ENCODE results near the gene KRTAP5-6. TPM values are rescaled to one million over a fixed set of nuclear protein-coding genes. Genes with fewer than 3 reads are reported as not detected.

The KRTAP5-6 gene
- polyA plus RNA-seq, 1 of the 3 experiments (the other 2 are of a cell fraction), result not detected

DNA sequence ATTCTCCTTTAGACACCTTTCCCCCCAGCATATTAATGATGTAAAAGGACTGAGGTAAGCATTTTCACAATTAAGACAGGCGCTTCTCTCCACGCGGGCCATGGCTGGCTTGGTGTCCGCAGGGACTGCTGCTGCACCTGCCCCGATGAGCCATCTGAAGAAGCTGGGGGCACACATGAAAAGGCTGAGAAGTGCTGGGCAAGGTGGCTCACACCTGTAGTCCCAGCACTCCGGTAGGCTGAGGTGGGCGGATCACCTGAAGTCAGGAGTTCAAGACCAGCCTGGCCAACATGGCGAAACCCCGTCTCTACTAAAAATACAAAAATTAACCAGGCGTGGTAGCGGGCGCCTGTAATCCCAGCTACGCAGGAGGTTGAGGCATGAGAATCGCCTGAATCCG is 21.3 kb downstream of the KRTAP5-6 start:
- Histone ChIP-seq H3K9me3 (no peaks in the 10 kb centered on the region), H3K36me3 (replicated peaks in 1 of 2; ENCODE audit: control insufficient read depth in 1 of 2, insufficient read depth in 2 of 2, low read length in 1 of 2) (no peaks in the 10 kb centered on the region), H3K4me1 (ENCODE audit: control insufficient read depth in 1 of 2, insufficient read depth in 2 of 2, low read depth in 1 of 2, low read length in 1 of 2) (peaks cover 0 to 8% of the 10 kb centered on the region in 2 experiments; a peak in 1 of 4 replicates), H3F3A (replicated peaks; ENCODE audit: insufficient read depth) (no peaks in the 10 kb centered on the region), H3K27me3 (ENCODE audit: insufficient read depth) (peaks cover under 1% of the 10 kb centered on the region; the same call in 1 of the 2 replicates), H2AFZ (ENCODE audit: low read depth) (no peak overlapping the region), H3K9ac (no peak overlapping the region), H3K4me3 (ENCODE audit: low read depth in 2 of 2, low read length in 1 of 2) (no peak overlapping the region), H3K79me2 (ENCODE audit: insufficient read depth) (no peaks in the 10 kb centered on the region), H3K9me2 (no peaks in the 10 kb centered on the region), H4K20me1 (ENCODE audit: insufficient read depth) (no peaks in the 10 kb centered on the region), H3K4me2 (no peak overlapping the region), H3K27ac (ENCODE audit: low read depth in 2 of 2, low read length in 1 of 2) (no peak overlapping the region)
- CTCF ChIA-PET, result interaction anchor here (1.0 to 4.8 kb wide), 5 partner anchors 25 to 433 kb away, joined by 3 to 20 read pairs (median 5); no protein-coding TSS in a partner anchor
- 81% methylated on average over 15 of the region's 15 CpGs for WGBS (ENCODE audit: low lambda C conversion rate)
- no peak for TF ChIP-seq PBX3 (IDR thresholded peaks at IDR 0.05)
- TF ChIP-seq RXRA (IDR thresholded peaks at IDR 0.05; ENCODE audit: borderline replicate concordance, low read depth), result no peak
- TF ChIP-seq, protein P1, sequence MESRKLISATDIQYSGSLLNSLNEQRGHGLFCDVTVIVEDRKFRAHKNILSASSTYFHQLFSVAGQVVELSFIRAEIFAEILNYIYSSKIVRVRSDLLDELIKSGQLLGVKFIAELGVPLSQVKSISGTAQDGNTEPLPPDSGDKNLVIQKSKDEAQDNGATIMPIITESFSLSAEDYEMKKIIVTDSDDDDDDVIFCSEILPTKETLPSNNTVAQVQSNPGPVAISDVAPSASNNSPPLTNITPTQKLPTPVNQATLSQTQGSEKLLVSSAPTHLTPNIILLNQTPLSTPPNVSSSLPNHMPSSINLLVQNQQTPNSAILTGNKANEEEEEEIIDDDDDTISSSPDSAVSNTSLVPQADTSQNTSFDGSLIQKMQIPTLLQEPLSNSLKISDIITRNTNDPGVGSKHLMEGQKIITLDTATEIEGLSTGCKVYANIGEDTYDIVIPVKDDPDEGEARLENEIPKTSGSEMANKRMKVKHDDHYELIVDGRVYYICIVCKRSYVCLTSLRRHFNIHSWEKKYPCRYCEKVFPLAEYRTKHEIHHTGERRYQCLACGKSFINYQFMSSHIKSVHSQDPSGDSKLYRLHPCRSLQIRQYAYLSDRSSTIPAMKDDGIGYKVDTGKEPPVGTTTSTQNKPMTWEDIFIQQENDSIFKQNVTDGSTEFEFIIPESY (IDR thresholded peaks at IDR 0.05; ENCODE audit: borderline replicate concordance, low read depth), result no peak
- no peak for TF ChIP-seq GABPA (IDR thresholded peaks at IDR 0.05; ENCODE audit: low read depth)
- TF ChIP-seq POLR2AphosphoS5 (IDR thresholded peaks at IDR 0.05; ENCODE audit: low read depth, low read length), result no peak
- TF ChIP-seq, protein P2, sequence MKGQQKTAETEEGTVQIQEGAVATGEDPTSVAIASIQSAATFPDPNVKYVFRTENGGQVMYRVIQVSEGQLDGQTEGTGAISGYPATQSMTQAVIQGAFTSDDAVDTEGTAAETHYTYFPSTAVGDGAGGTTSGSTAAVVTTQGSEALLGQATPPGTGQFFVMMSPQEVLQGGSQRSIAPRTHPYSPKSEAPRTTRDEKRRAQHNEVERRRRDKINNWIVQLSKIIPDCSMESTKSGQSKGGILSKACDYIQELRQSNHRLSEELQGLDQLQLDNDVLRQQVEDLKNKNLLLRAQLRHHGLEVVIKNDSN (IDR thresholded peaks at IDR 0.05; ENCODE audit: borderline replicate concordance, low read depth), result no peak
- no peak for TF ChIP-seq CHD2 (IDR thresholded peaks at IDR 0.05; ENCODE audit: low read length, partially characterized antibody)
- no peak for TF ChIP-seq SMC3 (IDR thresholded peaks at IDR 0.05; ENCODE audit: low read depth, low read length)
- TF ChIP-seq, protein P3, sequence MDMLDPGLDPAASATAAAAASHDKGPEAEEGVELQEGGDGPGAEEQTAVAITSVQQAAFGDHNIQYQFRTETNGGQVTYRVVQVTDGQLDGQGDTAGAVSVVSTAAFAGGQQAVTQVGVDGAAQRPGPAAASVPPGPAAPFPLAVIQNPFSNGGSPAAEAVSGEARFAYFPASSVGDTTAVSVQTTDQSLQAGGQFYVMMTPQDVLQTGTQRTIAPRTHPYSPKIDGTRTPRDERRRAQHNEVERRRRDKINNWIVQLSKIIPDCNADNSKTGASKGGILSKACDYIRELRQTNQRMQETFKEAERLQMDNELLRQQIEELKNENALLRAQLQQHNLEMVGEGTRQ (IDR thresholded peaks at IDR 0.05; ENCODE audit: borderline replicate concordance, low read depth, low read length), result no peak
- no peak for TF ChIP-seq FOXM1 (IDR thresholded peaks at IDR 0.05; ENCODE audit: low read depth)
- TF ChIP-seq, protein P4, sequence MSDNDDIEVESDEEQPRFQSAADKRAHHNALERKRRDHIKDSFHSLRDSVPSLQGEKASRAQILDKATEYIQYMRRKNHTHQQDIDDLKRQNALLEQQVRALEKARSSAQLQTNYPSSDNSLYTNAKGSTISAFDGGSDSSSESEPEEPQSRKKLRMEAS (IDR thresholded peaks at IDR 0.05; ENCODE audit: low read depth), result no peak
- no peak for TF ChIP-seq YY1 (IDR thresholded peaks at IDR 0.05; ENCODE audit: low read depth)
- TF ChIP-seq, protein P5, sequence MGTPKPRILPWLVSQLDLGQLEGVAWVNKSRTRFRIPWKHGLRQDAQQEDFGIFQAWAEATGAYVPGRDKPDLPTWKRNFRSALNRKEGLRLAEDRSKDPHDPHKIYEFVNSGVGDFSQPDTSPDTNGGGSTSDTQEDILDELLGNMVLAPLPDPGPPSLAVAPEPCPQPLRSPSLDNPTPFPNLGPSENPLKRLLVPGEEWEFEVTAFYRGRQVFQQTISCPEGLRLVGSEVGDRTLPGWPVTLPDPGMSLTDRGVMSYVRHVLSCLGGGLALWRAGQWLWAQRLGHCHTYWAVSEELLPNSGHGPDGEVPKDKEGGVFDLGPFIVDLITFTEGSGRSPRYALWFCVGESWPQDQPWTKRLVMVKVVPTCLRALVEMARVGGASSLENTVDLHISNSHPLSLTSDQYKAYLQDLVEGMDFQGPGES (IDR thresholded peaks at IDR 0.05; ENCODE audit: low read depth, low read length), result no peak
- TF ChIP-seq NFIC (IDR thresholded peaks at IDR 0.05; ENCODE audit: borderline replicate concordance), result no peak
- TF ChIP-seq RCOR1 (IDR thresholded peaks at IDR 0.05; ENCODE audit: low read length), result no peak
- no peak for TF ChIP-seq MEF2A (IDR thresholded peaks at IDR 0.05; ENCODE audit: borderline replicate concordance, low read depth)
- TF ChIP-seq EZH2phosphoT487 (IDR thresholded peaks at IDR 0.05; ENCODE audit: borderline replicate concordance, low read depth), result no peak
- no peak for DNase-seq
- POLR2A ChIA-PET, result no interaction called here
